Mesenchymal stem cell (in vitro differentiated cells and primary cell): Measurements from ENCODE around the gene C1QTNF5.

Experiments used
- DNase-seq: peaks from one replicate; pipeline ENCODE4 v3.0.0-alpha.2; 2013
- H2AFZ ChIP-seq: one replicate; pipeline ENCODE4 v1.6.1; 2013; ENCODE audit warnings: low read depth, mild to moderate bottlenecking, control low read depth, inconsistent platforms, low read length, moderate library complexity
- H2AK5ac ChIP-seq: 2 replicates; pipeline ENCODE4 v1.6.1; 2013; ENCODE audit warnings: low read length, moderate library complexity, mild to moderate bottlenecking, inconsistent platforms; ENCODE audit not compliant: severe bottlenecking
- H2BK120ac ChIP-seq: one replicate; pipeline ENCODE4 v1.6.1; 2013; ENCODE audit warnings: low read depth, mild to moderate bottlenecking, inconsistent platforms, low read length, moderate library complexity
- H2BK12ac ChIP-seq, 2 experiments: one replicate each; pipeline ENCODE4 v1.6.1; 2013; ENCODE audit warnings: inconsistent platforms in 2 of 2, low read length in 2 of 2, mild to moderate bottlenecking in 2 of 2, moderate library complexity in 2 of 2, control low read depth in 1 of 2
- H2BK15ac ChIP-seq: one replicate; pipeline ENCODE4 v1.6.1; 2013; ENCODE audit warnings: mild to moderate bottlenecking, low read depth, inconsistent platforms; ENCODE audit not compliant: poor library complexity, severe bottlenecking
- H2BK5ac ChIP-seq: 2 replicates; pipeline ENCODE4 v1.6.1; 2013; ENCODE audit warnings: low read depth, mild to moderate bottlenecking, low read length, control low read depth, inconsistent platforms; ENCODE audit not compliant: poor library complexity, severe bottlenecking
- H3K14ac ChIP-seq, 2 experiments: one replicate each; pipeline ENCODE4 v1.6.1; 2013; ENCODE audit warnings: inconsistent platforms in 2 of 2, low read length in 2 of 2, control low read depth in 1 of 2, mild to moderate bottlenecking in 1 of 2, moderate library complexity in 1 of 2
- H3K18ac ChIP-seq, 2 experiments: one replicate each; pipeline ENCODE4 v1.6.1; 2013; ENCODE audit warnings: inconsistent platforms in 2 of 2, low read length in 2 of 2, control low read depth in 1 of 2, low read depth in 1 of 2, mild to moderate bottlenecking in 1 of 2
- H3K23ac ChIP-seq, 2 experiments: one replicate each; pipeline ENCODE4 v1.6.1; 2013; ENCODE audit warnings: inconsistent platforms in 2 of 2, low read length in 2 of 2, mild to moderate bottlenecking in 2 of 2, moderate library complexity in 2 of 2, control low read depth in 1 of 2
- H3K27ac ChIP-seq: 2 replicates; pipeline ENCODE4 v1.5.1; 2013; ENCODE audit warnings: mild to moderate bottlenecking, moderate library complexity, low read length, control low read depth, inconsistent platforms; ENCODE audit not compliant: poor library complexity, severe bottlenecking
- H3K27me3 ChIP-seq, 2 experiments: 2 replicates each; pipeline versions ENCODE4 v1.6.1 to v1.7.0; 2013; ENCODE audit warnings: low read length in 2 of 2, mild to moderate bottlenecking in 2 of 2, moderate library complexity in 2 of 2, control low read depth in 1 of 2, inconsistent platforms in 1 of 2; ENCODE audit not compliant: control insufficient read depth in 1 of 2, insufficient read depth in 1 of 2
- H3K36me3 ChIP-seq, 2 experiments: 2 replicates each; pipeline versions ENCODE4 v1.6.1 to v1.7.0; 2013; ENCODE audit warnings: low read length in 2 of 2, control low read depth in 1 of 2, inconsistent platforms in 1 of 2, low read depth in 1 of 2, mild to moderate bottlenecking in 1 of 2; ENCODE audit not compliant: insufficient read depth in 2 of 2, control insufficient read depth in 1 of 2
- H3K4ac ChIP-seq, 2 experiments: one replicate each; pipeline ENCODE4 v1.6.1; 2013; ENCODE audit warnings: inconsistent platforms in 2 of 2, low read length in 2 of 2, mild to moderate bottlenecking in 2 of 2, moderate library complexity in 2 of 2, control low read depth in 1 of 2, low read depth in 1 of 2
- H3K4me1 ChIP-seq: 2 replicates; pipeline ENCODE4 v1.6.1; 2013; ENCODE audit warnings: low read depth, low read length, control low read depth; ENCODE audit not compliant: control insufficient read depth, insufficient read depth
- H3K4me2 ChIP-seq: 2 replicates; pipeline ENCODE4 v1.6.1; 2013; ENCODE audit warnings: low read length, mild to moderate bottlenecking, inconsistent platforms; ENCODE audit not compliant: poor library complexity, severe bottlenecking
- H3K4me3 ChIP-seq, 2 experiments: 2 replicates each; pipeline versions ENCODE4 v1.5.1 to v1.7.0; 2013; ENCODE audit warnings: low read length in 2 of 2, mild to moderate bottlenecking in 2 of 2, control low read depth in 1 of 2, low read depth in 1 of 2; ENCODE audit not compliant: insufficient read depth in 1 of 2
- H3K79me1 ChIP-seq: replicated peaks from 2 replicates; pipeline ENCODE4 v1.6.1; 2013; ENCODE audit warnings: mild to moderate bottlenecking, control low read depth, low read length, inconsistent platforms; ENCODE audit not compliant: poor library complexity, severe bottlenecking
- H3K9ac ChIP-seq: 2 replicates; pipeline ENCODE4 v1.7.0; 2013; ENCODE audit warnings: mild to moderate bottlenecking, low read length, moderate library complexity
- H3K9me3 ChIP-seq: 2 replicates; pipeline ENCODE4 v1.7.0; 2013; ENCODE audit warnings: mild to moderate bottlenecking, low read length; ENCODE audit not compliant: control insufficient read depth
- H4K8ac ChIP-seq: one replicate; pipeline ENCODE4 v1.6.1; 2013; ENCODE audit warnings: inconsistent platforms, mild to moderate bottlenecking, low read length, moderate library complexity
- H4K91ac ChIP-seq: one replicate; pipeline ENCODE4 v1.6.1; 2013; ENCODE audit warnings: mild to moderate bottlenecking, low read length, inconsistent platforms
- WGBS: methylation state at CpG from one replicate; pipeline ENCODE4 v1.1.7; 2013; ENCODE audit warnings: mixed read lengths; 5-methylcytosine and 5-hydroxymethylcytosine counted together

C1QTNF5 gene

DNA sequence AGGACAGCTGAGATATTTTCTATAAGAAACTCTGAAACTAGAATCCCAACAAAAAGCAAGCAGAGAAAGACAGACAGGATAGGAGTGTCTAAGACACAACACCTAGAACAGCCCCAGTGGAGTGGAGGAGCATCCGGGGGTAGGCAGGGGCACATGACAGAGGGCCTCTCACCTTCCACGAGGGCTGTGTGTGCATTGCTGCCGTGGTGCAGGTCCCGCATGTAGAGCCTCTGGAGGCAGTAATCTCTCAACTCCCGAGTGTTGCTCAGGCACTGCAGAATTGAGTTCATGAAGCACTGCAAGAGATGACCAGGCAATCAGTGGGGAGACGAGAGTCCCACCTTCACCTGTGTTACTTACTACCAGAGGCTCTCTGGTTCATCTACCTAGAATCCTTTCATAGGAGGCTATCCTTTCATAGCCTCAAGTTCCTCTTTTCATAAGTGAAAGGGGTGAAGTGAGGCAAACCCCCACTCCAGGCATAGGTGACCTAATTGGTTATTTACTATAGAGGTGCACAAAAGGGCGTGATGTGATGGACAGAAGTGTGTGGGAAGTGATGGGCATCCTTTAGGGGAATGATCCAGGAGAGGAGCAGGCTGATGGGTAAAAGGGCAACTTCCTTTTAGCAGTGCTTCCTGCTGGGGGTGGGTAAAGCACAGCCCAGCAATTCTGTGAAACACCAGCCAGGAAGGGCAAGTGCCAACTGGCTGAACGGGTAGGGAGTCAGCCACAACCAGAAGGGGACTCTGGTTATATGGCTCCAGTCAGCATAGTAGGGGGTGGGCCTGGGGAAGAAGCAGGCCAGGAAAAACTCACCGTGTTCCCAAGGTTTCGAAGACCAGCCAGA lies 18.9 kb upstream of the C1QTNF5 start:
- H3K79me1 ChIP-seq = no peaks in the 10 kb centered on the region
- H2BK5ac ChIP-seq = no peak overlapping the region
- WGBS = 82% methylated on average over 9 of the region's 10 CpGs

GRCh38 chr11:119357074-119357473 lies 16.4 kb upstream of the C1QTNF5 start:
- no peak overlapping the region for H3K23ac ChIP-seq
- peak overlapping the region; percentile 91 for H3K9ac ChIP-seq
- no peak overlapping the region for H3K27ac ChIP-seq
- H4K91ac ChIP-seq = no peak overlapping the region
- H3K4me2 ChIP-seq = peak overlapping the region; percentile 96
- no peak overlapping the region for H2AK5ac ChIP-seq
- H3K4me1 ChIP-seq = peaks cover 16% of the 10 kb centered on the region
- H3K36me3 ChIP-seq = no peaks in the 10 kb centered on the region
- H3K14ac ChIP-seq = no peak overlapping the region
- H3K27me3 ChIP-seq = peaks cover 26 to 40% of the 10 kb centered on the region in 2 experiments
- no peak overlapping the region for H2BK15ac ChIP-seq
- H3K4me3 ChIP-seq = peak overlapping the region in 1 of 2 experiments; percentile 88
- H2BK12ac ChIP-seq = no peak overlapping the region
- no peak overlapping the region for H2BK5ac ChIP-seq
- 61% methylated on average over 10 of the region's 13 CpGs for WGBS
- H2BK120ac ChIP-seq = no peak overlapping the region
- no peak overlapping the region for H4K8ac ChIP-seq
- H3K4ac ChIP-seq = no peak overlapping the region
- no peak overlapping the region for H2AFZ ChIP-seq
- DNase-seq = no peak
- H3K18ac ChIP-seq = no peak overlapping the region
- H3K9me3 ChIP-seq = no peaks in the 10 kb centered on the region
- no peaks in the 10 kb centered on the region for H3K79me1 ChIP-seq

More for the DNA sequence above, 18.9 kb upstream of the C1QTNF5 start:
- no peak overlapping the region for H3K4ac ChIP-seq
- H3K4me1 ChIP-seq = peaks cover 27% of the 10 kb centered on the region
- peaks cover 28 to 47% of the 10 kb centered on the region in 2 experiments for H3K27me3 ChIP-seq
- peak overlapping the region; percentile 14 for H2AK5ac ChIP-seq
- no peak overlapping the region for H3K27ac ChIP-seq
- H2BK12ac ChIP-seq = no peak overlapping the region
- no peak overlapping the region for H2BK120ac ChIP-seq
- no peaks in the 10 kb centered on the region for H3K9me3 ChIP-seq
- DNase-seq = no peak
- H3K9ac ChIP-seq = no peak overlapping the region
- H3K4me2 ChIP-seq = no peak overlapping the region
- H3K18ac ChIP-seq = no peak overlapping the region
- H2BK15ac ChIP-seq = peak overlapping the region; percentile 73
- no peak overlapping the region for H3K4me3 ChIP-seq
- no peak overlapping the region for H3K23ac ChIP-seq
- H4K8ac ChIP-seq = no peak overlapping the region
- H2AFZ ChIP-seq = no peak overlapping the region
- H4K91ac ChIP-seq = no peak overlapping the region
- no peaks in the 10 kb centered on the region for H3K36me3 ChIP-seq
- no peak overlapping the region for H3K14ac ChIP-seq

- H3K9me3 ChIP-seq = no peaks in the 10 kb centered on the region
- H3K18ac ChIP-seq = peak overlapping the region in 1 of 2 experiments; percentile 80
- H2AFZ ChIP-seq = peak overlapping the region; percentile 90
- peak overlapping the region; percentile 96 for H3K4me2 ChIP-seq
- H3K27ac ChIP-seq = no peak overlapping the region
- no peak overlapping the region for H2AK5ac ChIP-seq
- H3K4ac ChIP-seq = no peak overlapping the region
- H3K4me3 ChIP-seq = peak overlapping the region; percentile 52 to 88
- H3K79me1 ChIP-seq = no peaks in the 10 kb centered on the region
- H3K27me3 ChIP-seq = peaks cover 32 to 45% of the 10 kb centered on the region in 2 experiments
- no peaks in the 10 kb centered on the region for H3K36me3 ChIP-seq
- H4K91ac ChIP-seq = no peak overlapping the region
- no peak overlapping the region for H2BK15ac ChIP-seq
- no peak overlapping the region for H2BK120ac ChIP-seq
- 2% methylated on average over 29 of the region's 54 CpGs for WGBS
- peak; percentile 81 for DNase-seq
- no peak overlapping the region for H3K23ac ChIP-seq
- peak overlapping the region; percentile 73 for H4K8ac ChIP-seq
- no peak overlapping the region for H3K14ac ChIP-seq
- H2BK5ac ChIP-seq = no peak overlapping the region
- H3K9ac ChIP-seq = peak overlapping the region; percentile 91
- H3K4me1 ChIP-seq = peaks cover 14% of the 10 kb centered on the region
- H2BK12ac ChIP-seq = peak overlapping the region in 1 of 2 experiments; percentile 71
Observed at GRCh38 chr11:119356349-119357031, 15.8 kb upstream of the C1QTNF5 start.
